Measurements from ENCODE around the gene SLC24A2.
"Not testable (repeated sequence)": the region's sequence is repeated elsewhere in the genome, so short reads cannot be mapped to it uniquely, and the experiment has no call there.

Gene SLC24A2

DNA sequence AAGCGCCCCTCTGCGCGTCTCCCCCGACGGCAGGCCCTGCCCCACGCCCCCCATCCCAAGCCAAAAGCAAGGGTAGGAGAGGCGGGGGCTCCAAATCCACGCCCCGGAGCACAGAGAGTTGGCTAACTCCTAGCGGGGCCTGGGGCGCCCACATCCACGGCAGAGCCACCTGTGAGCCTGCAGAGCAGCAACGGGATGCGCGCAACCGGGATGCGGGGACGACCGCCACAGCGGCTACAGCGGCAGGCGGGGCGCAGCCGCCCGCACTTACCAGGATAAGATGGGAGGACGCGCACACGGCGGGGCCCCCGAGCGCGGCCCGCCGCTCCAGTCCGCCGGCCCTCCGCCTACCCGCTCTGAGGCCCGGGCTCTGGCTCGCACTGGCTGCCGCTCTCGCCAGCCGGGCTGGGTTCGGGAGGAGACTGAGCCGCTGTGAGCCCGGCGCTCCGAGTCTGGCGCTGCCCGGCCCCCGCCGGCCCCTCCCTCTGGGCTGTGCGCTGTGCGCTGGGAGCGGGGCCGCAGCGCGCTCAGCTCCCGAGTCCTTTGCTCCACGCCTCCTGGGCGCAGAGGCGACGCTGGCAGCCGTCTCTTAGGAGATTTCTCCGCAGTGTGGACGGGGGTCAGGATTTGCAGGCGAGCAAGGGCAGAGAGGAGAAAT, at the start of gene SLC24A2:
TSS of gene SLC24A2 (minus strand) at position 424 of the 658 bp plus-strand sequence.
- DNase-seq = no peak

DNA sequence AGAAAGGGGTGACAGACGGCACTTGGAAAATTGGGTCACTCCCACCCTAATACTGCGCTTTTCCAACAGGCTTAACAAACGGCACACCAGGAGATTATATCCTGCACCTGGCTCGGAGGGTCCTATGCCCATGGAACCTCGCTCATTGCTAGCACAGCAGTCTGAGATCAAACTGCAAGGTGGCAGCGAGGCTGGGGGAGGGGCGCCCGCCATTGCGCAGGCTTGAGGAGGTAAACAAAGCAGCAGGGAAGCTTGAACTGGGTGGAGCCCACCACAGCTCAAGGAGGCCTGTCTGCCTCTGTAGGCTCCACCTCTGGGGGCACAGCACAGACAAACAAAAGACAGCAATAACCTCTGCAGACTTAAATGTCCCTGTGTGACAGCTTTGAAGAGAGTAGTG, 44.5 kb upstream of the SLC24A2 start:
- not testable (repeated sequence) for DNase-seq

DNA sequence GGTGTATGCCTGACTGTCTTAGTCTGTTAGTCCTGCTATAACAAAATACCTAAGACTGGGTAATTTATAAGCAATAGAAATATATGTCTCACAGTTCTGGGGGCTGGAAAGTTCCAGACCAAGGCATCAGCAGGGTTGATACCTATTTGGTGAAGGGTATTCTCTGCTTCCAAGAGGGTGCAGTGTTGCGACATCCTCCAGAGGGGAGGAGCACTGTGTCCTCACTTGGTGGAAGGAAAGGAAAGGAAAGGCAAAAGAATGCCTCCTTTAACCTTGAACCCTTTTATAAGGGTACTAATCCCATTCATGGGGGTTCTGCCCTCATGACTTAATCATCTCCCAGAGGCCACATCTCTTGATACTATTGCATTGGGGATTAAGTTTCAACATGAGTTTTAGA, 42.0 kb upstream of the SLC24A2 start:
- DNase-seq = no peak

DNA sequence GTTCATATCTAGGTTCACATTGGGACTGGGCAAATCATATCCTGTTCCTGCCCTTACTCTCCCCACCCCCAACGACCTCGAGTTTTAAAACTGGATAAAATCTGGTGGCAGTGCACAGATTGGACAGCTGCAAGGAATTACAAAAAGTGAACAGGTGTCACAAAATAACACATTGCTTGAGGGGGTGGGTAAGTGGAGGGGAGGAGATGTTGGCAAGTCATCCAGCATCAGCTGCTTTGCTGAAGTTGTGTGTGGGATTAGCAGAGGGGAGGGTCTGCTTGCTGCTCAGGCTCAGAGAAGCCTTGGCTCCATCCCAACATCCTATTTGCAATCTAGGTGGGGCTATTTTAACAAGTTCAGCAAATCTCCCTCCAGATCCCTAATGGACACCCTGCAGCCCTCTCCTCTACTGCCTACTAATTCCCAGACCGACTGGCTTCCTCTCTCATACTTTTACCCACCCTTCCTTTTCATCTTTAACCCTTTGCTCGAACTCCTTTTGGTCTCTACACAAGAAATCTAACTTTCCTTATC, 39.8 kb upstream of the SLC24A2 start:
- DNase-seq = no peak

DNA sequence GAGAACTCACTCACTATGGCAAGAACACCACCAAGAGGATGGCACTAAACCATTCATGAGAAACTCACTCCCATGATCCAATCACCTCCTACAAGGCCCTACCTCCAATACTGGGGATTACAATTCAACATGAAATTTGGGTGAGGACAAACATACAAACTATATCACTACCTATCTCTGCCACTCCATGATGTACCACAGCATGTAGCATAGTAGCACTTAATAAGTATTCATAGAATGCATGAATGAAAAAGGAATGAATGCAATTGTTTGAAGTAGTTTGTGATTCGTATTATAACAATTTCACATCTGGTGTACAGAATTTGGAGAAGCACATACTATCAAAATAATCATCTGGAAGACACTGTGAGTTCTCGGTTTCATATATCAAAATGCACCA, 27.9 kb upstream of the SLC24A2 start:
- DNase-seq = no peak

DNA sequence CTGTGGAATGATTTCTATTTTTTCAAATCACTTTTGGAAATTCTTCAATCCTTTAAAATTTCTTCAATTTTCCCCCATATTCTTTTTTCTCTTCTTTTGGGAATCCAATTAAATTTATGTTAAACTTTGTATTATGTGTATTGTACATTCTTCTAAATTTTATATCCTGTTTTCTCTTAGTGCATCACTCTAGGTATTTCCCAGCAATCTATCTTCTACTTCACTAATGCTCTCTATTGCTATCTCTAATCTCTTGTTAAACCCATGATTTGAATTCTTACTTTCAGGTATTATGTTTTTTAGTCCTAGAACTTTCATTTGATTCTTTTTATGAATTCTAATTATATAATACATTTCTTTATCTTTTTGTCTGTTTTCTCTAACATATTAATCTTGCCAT, 23.4 kb upstream of the SLC24A2 start:
- no peak for DNase-seq

DNA sequence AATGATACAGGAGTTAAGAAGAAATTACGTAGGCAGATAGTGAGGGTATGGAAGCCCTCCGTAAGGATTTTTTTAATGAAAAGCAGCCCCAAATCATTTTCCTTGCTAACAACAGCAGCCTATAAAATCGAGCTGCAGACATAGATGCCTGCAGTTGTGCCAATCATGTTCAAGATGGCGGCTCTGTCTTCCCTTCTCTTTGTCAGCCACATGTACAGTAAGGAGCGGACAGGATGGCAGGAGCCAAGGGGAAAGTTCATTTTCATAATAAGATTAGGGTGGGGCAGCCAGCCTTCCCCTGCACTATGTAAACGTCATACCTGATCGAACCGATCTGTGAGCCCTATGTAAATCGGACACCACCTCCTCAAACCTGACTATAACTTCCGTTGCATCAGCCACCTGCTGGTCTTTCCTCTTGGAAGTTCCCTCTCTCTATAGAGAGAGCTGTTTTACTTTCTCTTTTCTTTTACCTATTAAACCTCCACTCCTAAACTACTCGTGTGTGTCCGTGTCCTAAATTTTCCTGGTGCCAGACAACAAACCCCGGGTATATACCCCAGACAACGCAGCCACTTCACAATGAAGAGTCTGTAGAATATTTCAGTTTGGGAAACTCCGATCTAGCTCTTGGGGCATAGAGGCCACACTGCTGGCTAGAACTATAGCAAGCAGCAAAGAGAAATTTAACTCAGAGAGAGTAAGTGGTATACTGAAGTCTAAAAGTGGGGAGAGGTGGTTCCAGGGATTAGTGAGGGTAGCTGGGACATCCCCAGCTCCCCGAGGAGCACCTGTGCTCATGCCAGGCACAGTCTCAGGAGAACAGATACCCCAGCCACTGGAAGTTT, 20.8 kb upstream of the SLC24A2 start:
- no peak for DNase-seq

DNA sequence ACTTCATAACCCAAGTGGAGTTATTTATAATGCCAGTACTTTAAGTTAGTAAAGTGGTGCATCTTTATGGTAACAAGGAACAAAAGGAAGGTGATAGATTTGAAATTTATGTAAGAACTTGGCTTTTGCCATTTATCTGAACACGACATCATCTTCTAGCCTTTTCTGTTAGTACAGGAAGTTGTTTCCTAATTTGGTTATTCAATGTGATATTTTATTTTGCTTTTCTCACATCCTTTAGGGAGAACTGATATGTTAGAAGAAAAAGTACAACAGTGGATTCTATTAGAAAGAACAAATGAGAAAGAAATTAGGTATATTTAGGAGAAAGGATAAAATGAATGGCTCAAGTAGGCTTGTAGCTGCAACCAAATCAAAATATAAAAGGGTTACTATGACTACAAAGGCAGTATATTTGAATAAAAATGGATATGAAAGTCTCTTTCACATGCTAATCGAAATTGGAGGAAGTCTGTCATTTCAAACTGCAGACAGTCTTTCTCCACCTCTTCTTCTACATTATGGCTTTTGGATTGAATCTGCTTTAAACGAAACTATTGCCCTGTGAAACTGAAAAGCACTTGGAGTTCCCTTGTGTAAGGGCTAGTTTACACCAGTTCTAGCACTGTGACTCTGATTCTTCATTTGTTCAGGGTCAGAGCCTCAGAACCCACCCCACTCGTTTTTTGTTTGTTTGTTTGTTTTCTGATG, 18.5 kb upstream of the SLC24A2 start:
- no peak for DNase-seq

DNA sequence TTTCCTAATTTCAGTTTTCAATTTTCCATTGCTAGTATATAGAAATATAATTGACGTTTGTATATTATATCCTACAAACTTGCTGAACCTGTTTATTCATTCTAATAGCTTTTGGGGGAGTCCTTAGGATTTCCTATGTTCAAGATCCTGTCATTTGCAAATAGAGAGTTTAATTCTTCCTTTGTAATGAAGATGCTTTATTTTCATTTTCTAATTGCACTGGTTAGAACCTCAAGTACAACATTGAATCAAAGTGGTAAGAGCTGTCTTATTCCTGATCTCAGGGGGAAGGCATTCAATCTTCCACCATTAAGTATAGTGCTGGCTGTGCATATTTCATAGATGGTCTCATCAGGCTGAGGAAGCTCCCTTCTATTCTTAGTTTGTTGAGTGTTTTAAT, 15.6 kb upstream of the SLC24A2 start:
- DNase-seq = no peak

DNA sequence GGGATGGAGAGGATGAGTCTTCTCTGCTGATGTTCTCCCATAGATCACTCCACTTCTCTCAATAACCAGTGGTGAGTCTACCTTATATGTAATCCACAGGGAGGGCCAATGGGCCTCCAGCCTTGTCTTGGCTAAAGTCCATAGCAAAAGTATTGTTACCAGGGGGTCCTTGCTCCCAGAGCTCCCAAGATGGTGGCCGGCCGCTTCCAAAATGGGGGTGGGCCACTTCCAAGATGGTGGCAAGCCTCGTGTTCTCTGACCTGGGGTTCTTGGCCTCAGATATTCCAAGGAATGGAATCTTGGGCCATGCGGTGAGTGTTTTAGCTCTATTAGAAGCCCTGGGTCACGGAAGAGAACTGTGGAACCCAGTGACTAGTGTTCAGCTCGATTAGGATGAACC, 12.0 kb upstream of the SLC24A2 start:
- no peak for DNase-seq

DNA sequence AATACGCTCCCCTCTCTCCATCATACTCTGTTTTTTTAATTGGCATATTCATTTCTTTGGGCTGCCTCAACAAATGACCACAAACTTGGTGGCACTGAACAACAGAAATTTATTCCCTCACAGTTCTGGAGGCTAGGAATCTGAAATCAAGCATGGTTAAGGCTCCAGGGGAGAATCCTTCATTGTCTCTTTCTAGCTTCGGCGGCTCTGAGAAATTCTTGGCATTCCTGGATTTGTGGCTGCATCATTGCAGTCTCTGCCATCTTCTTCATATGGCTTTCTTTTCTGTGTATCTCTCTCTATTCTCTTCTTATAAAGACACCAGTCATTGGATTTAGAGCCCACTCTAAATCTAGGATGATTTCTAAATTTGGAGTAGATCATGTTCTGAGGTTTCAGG, 10.9 kb upstream of the SLC24A2 start:
- DNase-seq = no peak

DNA sequence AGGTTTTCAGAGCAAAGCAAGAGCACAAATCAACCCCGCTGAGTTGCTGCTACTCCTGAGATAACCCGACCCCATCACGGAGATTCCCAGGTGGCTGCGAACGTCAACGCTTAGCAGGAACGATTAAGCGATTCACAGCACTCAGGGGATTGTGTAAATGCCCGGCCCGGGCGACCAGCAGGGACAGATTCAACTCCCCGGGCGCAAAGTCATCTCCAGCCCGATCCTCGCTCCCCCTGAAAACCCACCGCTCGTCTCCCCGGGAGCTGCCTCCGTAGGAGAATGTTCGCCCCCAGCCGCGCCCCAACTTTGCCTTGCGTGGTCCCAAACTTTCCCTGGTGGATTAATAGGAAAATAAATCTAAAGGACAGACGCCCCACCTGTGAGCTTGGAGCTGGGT, 685 bp downstream of the SLC24A2 start:
- no peak for DNase-seq

DNA sequence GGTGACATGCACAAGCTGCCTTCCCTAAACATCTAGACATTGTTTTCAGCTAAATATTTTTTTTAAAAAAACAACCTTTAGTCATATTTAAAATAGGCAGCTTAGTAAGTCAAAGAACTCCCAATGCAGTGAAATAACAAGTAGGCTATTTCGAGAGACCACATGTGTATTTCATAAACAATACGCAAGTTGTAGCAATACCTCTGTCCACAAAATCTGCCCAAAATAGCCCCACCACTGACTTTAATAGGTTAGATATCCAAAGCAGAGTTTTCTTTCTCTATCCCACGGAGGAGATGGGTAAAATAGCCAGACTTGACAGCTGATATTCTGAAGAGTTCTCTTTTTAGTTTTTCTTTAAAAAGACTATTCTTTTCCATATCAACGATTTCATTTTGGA, 1.2 kb downstream of the SLC24A2 start:
- no peak for DNase-seq

DNA sequence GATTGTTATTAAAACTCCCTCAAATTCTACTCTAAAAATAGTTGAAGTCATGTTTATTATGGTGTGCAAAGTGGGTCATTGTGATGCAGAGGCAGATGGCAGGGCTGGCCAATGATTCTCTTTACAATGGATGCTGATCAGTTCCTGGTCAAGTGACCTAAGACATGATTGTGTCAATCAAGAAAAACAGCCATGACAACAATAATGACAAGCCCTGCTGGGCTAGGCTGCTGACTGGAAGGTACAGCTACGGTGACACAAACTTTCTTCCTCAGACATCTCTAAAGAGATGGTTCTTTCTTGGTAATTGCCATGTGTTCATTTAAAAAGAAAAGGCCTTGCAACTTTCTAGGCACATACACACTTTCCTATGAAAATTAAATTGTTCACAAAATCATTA, 3.6 kb downstream of the SLC24A2 start:
- DNase-seq = no peak

DNA sequence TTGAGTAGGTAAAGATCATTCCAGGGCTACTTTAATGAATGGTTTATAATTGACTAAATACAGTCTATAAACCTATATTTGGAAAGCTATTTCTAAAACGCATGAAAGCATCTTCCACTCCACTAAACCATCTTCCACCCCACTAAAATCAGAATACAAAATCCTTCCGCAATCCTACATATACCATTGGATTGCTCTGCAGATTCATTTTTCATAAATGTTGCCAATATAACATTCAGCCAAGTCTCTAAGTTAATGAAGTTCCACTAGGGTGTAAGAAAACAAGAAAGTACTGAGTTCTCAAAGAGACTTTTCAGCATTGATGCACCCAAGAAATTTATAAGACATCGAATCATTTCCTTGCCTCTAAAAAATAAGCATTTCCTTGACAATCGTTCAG, 4.7 kb downstream of the SLC24A2 start:
- no peak for DNase-seq

DNA sequence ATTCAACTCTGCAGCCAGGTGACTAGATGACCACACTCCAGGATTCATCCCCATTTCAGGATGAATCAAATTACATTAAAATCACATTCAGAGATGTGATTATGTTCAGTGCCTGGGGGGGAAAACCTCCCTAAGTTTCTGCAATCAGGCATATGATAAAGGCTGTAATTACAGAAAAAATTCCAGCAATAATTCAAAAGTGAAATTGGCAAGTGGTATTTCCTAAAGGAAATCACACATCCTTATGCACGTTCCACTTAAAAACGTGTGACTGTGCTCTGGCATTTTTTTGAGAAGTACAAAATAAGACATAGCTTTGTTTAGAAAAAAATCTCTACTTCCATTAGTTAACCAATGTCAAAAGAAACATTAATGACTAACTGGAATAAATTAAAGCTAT, 5.3 kb downstream of the SLC24A2 start:
- no peak for DNase-seq

DNA sequence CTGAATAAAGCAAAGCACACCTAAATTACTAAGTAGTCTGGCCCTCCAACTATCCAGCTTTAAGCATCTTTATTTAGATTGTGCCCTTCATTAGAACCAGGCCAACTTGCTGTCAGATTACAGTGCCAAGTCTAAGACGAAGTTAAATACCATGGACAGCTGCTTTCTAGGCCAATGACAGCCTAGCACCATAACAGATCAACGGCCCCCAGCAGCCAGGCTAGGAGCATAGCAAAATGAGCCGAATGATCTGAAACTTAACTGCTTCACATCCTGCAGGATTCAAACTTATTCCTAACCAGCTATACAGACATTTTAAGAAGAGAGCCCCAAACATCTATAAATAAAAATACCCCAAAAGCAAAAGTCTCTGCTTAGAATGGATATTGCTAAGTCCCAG, 6.8 kb downstream of the SLC24A2 start:
- DNase-seq = no peak

DNA sequence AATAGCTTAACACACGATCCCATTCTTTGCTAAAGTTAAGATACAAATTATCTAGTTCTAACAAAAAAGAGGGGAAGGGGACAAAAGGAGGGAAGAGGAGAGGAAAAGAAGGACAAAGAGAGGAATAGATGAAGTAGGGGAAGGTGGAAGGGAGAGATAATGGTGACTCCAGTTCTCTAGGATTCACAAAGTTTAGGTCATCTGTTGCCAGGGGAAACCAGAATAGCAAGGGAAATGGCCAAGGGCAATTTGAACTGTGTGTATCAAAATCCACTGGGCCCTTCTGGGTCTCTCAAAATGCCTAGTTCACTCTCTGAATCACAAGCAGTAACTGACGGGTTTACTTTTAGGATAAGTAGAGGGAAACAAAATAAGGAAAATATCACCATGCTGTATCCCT, 7.6 kb downstream of the SLC24A2 start:
- no peak for DNase-seq

DNA sequence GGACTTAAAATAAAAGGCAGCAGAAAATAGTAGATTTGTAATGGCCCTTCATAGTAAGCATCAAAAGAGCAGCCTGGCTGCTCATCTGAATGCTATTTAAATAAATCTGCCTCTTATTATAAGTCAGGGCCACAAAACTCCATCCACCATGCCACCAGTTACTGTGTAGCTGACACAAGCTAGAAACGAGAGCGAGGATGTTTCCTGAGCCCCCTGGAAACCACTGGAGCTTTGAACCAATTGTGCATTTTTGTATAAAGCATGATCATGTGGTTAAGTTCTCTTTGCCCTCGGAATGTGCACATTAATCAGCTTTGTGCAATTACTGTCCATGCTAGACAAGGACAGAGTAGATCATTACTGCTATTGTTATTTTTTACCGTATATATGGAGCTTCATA, 17.4 kb downstream of the SLC24A2 start:
- DNase-seq = no peak

DNA sequence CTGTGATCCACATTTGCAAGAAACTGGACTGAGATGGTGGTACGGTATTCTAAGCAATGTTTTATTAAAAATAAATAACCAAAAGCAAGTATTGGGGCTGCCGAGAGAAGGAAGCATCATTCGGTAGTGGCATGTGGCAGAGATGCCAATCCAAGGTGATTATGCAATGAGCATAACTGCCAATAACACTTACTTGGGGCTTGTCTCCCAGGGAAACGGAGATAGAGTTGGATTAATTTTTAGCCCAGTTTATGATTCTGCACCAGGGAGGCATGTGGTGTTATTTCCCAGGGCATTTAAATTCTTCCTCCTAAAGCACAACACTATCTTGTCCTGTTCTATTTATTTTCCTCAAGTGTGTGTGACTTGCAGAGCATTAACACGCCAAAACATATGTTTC, 17.9 kb downstream of the SLC24A2 start:
- DNase-seq = no peak

DNA sequence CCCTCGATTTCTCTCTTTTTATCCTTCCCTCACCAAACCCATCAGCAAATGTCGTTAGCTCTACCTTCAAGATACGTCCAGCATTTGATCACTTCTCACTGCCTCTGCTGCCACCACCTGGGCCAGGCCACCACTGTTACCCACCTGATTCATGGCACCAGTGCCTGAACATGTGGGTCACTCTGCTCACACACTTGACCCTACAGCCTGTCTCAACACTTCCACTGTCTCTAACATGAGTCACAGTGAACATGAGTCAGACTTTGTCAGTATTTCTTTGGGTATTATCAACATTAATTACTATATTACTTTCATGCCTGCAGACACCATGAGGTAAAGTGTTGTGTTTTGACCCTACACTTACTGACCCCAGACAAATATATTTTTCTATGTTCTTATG, 19.6 kb downstream of the SLC24A2 start:
- no peak for DNase-seq

DNA sequence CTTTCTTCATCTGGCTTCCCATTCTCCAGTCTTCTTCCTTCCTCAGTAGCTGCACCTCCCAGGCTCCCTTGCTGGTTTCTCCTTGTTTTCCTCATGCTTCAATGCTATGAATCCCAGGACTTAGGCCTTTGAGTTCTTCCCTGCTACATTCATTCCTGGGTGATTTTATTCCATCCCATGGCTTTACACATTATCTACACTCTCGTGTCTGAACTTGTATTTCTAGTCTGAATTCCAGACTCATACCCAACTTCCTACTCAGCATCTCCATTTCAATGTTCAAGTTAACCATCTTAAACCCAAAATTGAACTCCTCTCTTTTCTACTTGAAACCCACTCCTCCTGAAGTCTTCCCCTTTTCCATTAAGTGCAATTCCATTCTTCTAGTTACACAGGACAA, 20.0 kb downstream of the SLC24A2 start:
- DNase-seq = no peak

DNA sequence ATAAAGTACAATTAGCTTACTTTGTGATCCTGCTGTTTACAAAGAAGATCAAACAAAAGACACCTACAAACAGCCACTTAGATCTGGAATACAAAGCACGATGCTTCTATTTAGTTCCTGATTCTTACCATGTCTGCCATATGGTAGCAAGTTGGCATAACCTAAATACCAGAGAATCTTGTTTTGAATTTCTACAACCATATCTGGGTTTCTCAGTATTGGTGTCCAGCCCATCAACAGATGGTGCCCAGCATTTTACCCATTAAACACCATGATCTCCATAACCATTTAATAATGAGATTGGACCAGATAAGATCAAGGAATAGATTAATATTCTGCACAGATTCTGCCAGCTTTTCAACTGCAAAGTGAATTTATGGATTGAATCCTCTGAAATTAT, 29.8 kb downstream of the SLC24A2 start:
- DNase-seq = no peak

DNA sequence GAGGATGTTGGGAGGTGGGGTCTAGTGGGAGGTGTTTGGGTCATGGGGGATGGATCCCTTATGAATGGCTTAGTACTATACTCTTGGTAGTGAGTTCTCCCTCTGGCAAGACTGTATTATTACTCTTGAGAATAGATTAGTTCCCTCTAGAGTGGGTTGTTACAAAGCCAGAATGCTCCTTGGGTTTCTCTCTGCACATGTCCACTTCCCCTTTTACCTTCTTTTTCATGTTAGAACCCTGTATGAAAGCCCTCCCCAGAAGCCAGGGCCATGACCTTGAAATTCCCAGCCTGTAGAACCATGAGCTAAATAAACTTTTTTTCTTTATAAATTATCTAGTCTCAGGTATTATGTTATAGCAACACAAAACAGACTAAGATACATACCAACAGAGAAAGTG, 31.1 kb downstream of the SLC24A2 start:
- no peak for DNase-seq

All from NCI-H2107 (cell line).